ENCODE measurements around the gene APPL2.

APPL2 gene

GRCh38 chr12:105222284-105222655, 13.7 kb downstream of the APPL2 start:
- no peak for DNase-seq

- no peak for DNase-seq
These were observed 14.2 kb downstream of the APPL2 start for GRCh38 chr12:105221583-105222283.

GRCh38 chr12:105220929-105221290, 15.1 kb downstream of the APPL2 start:
- DNase-seq = no peak

GRCh38 chr12:105220150-105220928, 15.6 kb downstream of the APPL2 start:
- no peak for DNase-seq

GRCh38 chr12:105219261-105220028, 16.5 kb downstream of the APPL2 start:
- no peak for DNase-seq

- peak in 1 of 2 experiments; percentile 47 for DNase-seq
These were observed 17.5 kb downstream of the APPL2 start for GRCh38 chr12:105218434-105218833.

- DNase-seq = no peak
These were observed 21.2 kb downstream of the APPL2 start for GRCh38 chr12:105214670-105215375.

- no peak for DNase-seq
These were observed 21.8 kb downstream of the APPL2 start for GRCh38 chr12:105214148-105214547.

- DNase-seq = no peak
These were observed 23.5 kb downstream of the APPL2 start for GRCh38 chr12:105212438-105212837.

GRCh38 chr12:105209091-105209490, 26.9 kb downstream of the APPL2 start:
- DNase-seq = no peak

- DNase-seq = no peak
These were observed 29.1 kb downstream of the APPL2 start for GRCh38 chr12:105206686-105207374.

GRCh38 chr12:105205322-105206048, 30.5 kb downstream of the APPL2 start:
- no peak for DNase-seq

GRCh38 chr12:105204916-105205315, 31.1 kb downstream of the APPL2 start:
- no peak for DNase-seq

GRCh38 chr12:105204127-105204526, 31.8 kb downstream of the APPL2 start:
- no peak for DNase-seq

- no peak for DNase-seq
These were observed 33.8 kb downstream of the APPL2 start for GRCh38 chr12:105202202-105202601.

- no peak for DNase-seq
These were observed 34.7 kb downstream of the APPL2 start for GRCh38 chr12:105201299-105201698.

GRCh38 chr12:105200385-105200784, 35.6 kb downstream of the APPL2 start:
- no peak for DNase-seq

- peak; percentile 49 to 77 for DNase-seq
These were observed 37.0 kb downstream of the APPL2 start for GRCh38 chr12:105198961-105199360.

- DNase-seq = no peak
These were observed 39.9 kb downstream of the APPL2 start for GRCh38 chr12:105196090-105196489.

GRCh38 chr12:105194947-105195346, 41.0 kb downstream of the APPL2 start:
- no peak for DNase-seq

- DNase-seq = peak; percentile 78 to 92
These were observed 43.2 kb downstream of the APPL2 start for GRCh38 chr12:105192624-105193225.
